Activated effector memory CD4-positive, alpha-beta T cell treated with anti-CD3 and anti-CD28 coated beads, Interleukin-2, amount 50 U/mL, for 16 hours (primary cell): ENCODE measurements around the gene MRTFA.
"Not testable (repeated sequence)": the region's sequence is repeated elsewhere in the genome, so short reads cannot be mapped to it uniquely, and the experiment has no call there.

Experiments
- DNase-seq: peaks from one replicate; pipeline ENCODE4 v3.0.0-alpha.2; 2020

The MRTFA gene

GRCh38 chr22:40516416-40516815 is 120.1 kb downstream of the MRTFA start:
- DNase-seq, result no peak

GRCh38 chr22:40512426-40513136 is 123.9 kb downstream of the MRTFA start:
- no peak for DNase-seq

- no peak for DNase-seq
Observed at GRCh38 chr22:40511604-40512003, 124.9 kb downstream of the MRTFA start.

- DNase-seq, result no peak
Observed at GRCh38 chr22:40510631-40511364, 125.7 kb downstream of the MRTFA start.

GRCh38 chr22:40509401-40510134 is 127.0 kb downstream of the MRTFA start:
- no peak for DNase-seq

GRCh38 chr22:40508046-40508445 is 128.5 kb downstream of the MRTFA start:
- DNase-seq, result not testable (repeated sequence)

- no peak for DNase-seq
Observed at GRCh38 chr22:40507491-40507890, 129.0 kb downstream of the MRTFA start.

GRCh38 chr22:40506762-40507161 is 129.8 kb downstream of the MRTFA start:
- no peak for DNase-seq

GRCh38 chr22:40504285-40505249 is 132.0 kb downstream of the MRTFA start:
- DNase-seq, result no peak

- no peak for DNase-seq
Observed at GRCh38 chr22:40502919-40503318, 133.6 kb downstream of the MRTFA start.

GRCh38 chr22:40500465-40500786 is 136.1 kb downstream of the MRTFA start:
- not testable (repeated sequence) for DNase-seq

- DNase-seq, result no peak
Observed at GRCh38 chr22:40499209-40499623, 137.3 kb downstream of the MRTFA start.

GRCh38 chr22:40498420-40499208 is 137.9 kb downstream of the MRTFA start:
- no peak for DNase-seq

GRCh38 chr22:40493441-40493840 is 143.1 kb downstream of the MRTFA start:
- no peak for DNase-seq

GRCh38 chr22:40491990-40492631 is 144.4 kb downstream of the MRTFA start:
- DNase-seq, result no peak

- no peak for DNase-seq
Observed at GRCh38 chr22:40487663-40488249, 148.8 kb downstream of the MRTFA start.

- no peak for DNase-seq
Observed at GRCh38 chr22:40486962-40487602, 149.4 kb downstream of the MRTFA start.

GRCh38 chr22:40485813-40486667 is 150.5 kb downstream of the MRTFA start:
- no peak for DNase-seq

GRCh38 chr22:40484906-40485669 is 151.4 kb downstream of the MRTFA start:
- DNase-seq, result no peak
